HepG2 (cell line): ENCODE measurements around the gene CTCF. TPM values are rescaled to one million over a fixed set of nuclear protein-coding genes. Genes with fewer than 3 reads are reported as not detected.
A peak's percentile ranks its signal among the peaks of the same experiment; 100 is the strongest.

Experiments
- FLYWCH1 ChIP-seq: sonication (generic); formaldehyde crosslinking; IDR thresholded peaks from 2 replicates; pipeline ENCODE4 v1.8.1; 2023; ENCODE audit warnings: mild to moderate bottlenecking, missing genetic modification reagents
- FOXO1 ChIP-seq: sonication (generic); formaldehyde crosslinking; IDR thresholded peaks from 2 replicates; pipeline ENCODE4 v1.4.0; 2020; ENCODE audit warnings: missing genetic modification reagents
- GFI1 ChIP-seq: sonication (generic); formaldehyde crosslinking; IDR thresholded peaks from 2 replicates; pipeline ENCODE4 v1.5.0; 2020; ENCODE audit warnings: missing genetic modification reagents, mild to moderate bottlenecking, borderline replicate concordance
- HOXA5 ChIP-seq: sonication (generic); formaldehyde crosslinking; IDR thresholded peaks from 2 replicates; pipeline ENCODE4 v1.4.0; 2020; ENCODE audit warnings: missing genetic modification reagents
- MEIS2 ChIP-seq: sonication (generic); formaldehyde crosslinking; IDR thresholded peaks from 2 replicates; pipeline ENCODE4 v1.9.0; 2021; ENCODE audit warnings: mild to moderate bottlenecking, missing genetic modification reagents
- MTF2 ChIP-seq: sonication (generic); formaldehyde crosslinking; IDR thresholded peaks from 2 replicates; pipeline ENCODE4 v1.5.0; 2020; ENCODE audit warnings: missing genetic modification reagents, borderline replicate concordance
- POLR2G ChIP-seq: fragments of 200-400 bp; formaldehyde crosslinking; IDR thresholded peaks from 2 replicates; pipeline ENCODE4 v1.6.1; 2018; ENCODE audit warnings: mild to moderate bottlenecking, low read depth, low read length, moderate library complexity
- SNAPC2 ChIP-seq: sonication (generic); formaldehyde crosslinking; IDR thresholded peaks from 2 replicates; pipeline ENCODE4 v1.8.1; 2022; ENCODE audit warnings: mild to moderate bottlenecking, missing genetic modification reagents
- ZFP37 ChIP-seq: sonication (generic); formaldehyde crosslinking; IDR thresholded peaks from 2 replicates; pipeline ENCODE4 v1.4.0; 2020; ENCODE audit warnings: missing genetic modification reagents, borderline replicate concordance
- ZNF331 ChIP-seq: sonication (generic); formaldehyde crosslinking; IDR thresholded peaks from 2 replicates; pipeline ENCODE4 v1.4.0; 2020; ENCODE audit warnings: missing genetic modification reagents
- ZNF792 ChIP-seq: IDR thresholded peaks from 2 replicates; pipeline ENCODE4 v1.6.1; 2016
- polyA plus RNA-seq, 8 experiments: library from polyadenylated mRNA; depleted of rRNA in 3 of 8; stranded (reverse) in 7 of 8; unstranded in 1 of 8; fragments of >200 nt; fragmentation: Illumina TruSeq in 4 of 8; extraction: Trizol in 4 of 8; gene quantifications; 2 replicates each; pipeline versions ENCODE4 v1.2.1 to v1.2.3, GENCODE V29; 2011 to 2016; ENCODE audit warnings: low read depth in 4 of 8, missing spikeins in 1 of 8, mixed read lengths in 1 of 8; ENCODE audit not compliant: insufficient read depth in 1 of 8
- total RNA-seq, 5 experiments: library from RNA; depleted of rRNA; stranded (reverse); fragments of >200 nt; fragmentation: Illumina TruSeq; extraction: Trizol; gene quantifications; 2 replicates each; pipeline ENCODE4 v1.2.3, GENCODE V29; 2016; ENCODE audit warnings: low read depth in 1 of 5
- TF ChIP-seq, protein P1 (sequence below): sonication (generic); formaldehyde crosslinking; IDR thresholded peaks from 2 replicates; pipeline ENCODE4 v1.4.0; 2020; ENCODE audit warnings: mild to moderate bottlenecking, missing genetic modification reagents
- TF ChIP-seq, protein P2 (sequence below): sonication (generic); formaldehyde crosslinking; IDR thresholded peaks from 2 replicates; pipeline ENCODE4 v1.4.0; 2020; ENCODE audit warnings: missing genetic modification reagents, borderline replicate concordance
- TF ChIP-seq, protein P3 (sequence below): IDR thresholded peaks from 2 replicates; pipeline ENCODE4 v1.6.1; 2016; ENCODE audit warnings: missing genetic modification reagents, missing compliant biosample characterization
- TF ChIP-seq, protein P4 (sequence below): sonication (generic); formaldehyde crosslinking; IDR thresholded peaks from 2 replicates; pipeline ENCODE4 v1.4.0; 2020; ENCODE audit warnings: mild to moderate bottlenecking, missing genetic modification reagents, borderline replicate concordance
- TF ChIP-seq, protein P5 (sequence below): sonication (generic); formaldehyde crosslinking; IDR thresholded peaks from 2 replicates; pipeline ENCODE4 v1.4.0; 2020; ENCODE audit warnings: missing genetic modification reagents

CTCF gene
- total and polyA plus RNA-seq, 2 of the 13 experiments (the other 11 are each of a cell fraction or from before 2014, with no cell fraction given) = 19.5 to 37.5 TPM

DNA sequence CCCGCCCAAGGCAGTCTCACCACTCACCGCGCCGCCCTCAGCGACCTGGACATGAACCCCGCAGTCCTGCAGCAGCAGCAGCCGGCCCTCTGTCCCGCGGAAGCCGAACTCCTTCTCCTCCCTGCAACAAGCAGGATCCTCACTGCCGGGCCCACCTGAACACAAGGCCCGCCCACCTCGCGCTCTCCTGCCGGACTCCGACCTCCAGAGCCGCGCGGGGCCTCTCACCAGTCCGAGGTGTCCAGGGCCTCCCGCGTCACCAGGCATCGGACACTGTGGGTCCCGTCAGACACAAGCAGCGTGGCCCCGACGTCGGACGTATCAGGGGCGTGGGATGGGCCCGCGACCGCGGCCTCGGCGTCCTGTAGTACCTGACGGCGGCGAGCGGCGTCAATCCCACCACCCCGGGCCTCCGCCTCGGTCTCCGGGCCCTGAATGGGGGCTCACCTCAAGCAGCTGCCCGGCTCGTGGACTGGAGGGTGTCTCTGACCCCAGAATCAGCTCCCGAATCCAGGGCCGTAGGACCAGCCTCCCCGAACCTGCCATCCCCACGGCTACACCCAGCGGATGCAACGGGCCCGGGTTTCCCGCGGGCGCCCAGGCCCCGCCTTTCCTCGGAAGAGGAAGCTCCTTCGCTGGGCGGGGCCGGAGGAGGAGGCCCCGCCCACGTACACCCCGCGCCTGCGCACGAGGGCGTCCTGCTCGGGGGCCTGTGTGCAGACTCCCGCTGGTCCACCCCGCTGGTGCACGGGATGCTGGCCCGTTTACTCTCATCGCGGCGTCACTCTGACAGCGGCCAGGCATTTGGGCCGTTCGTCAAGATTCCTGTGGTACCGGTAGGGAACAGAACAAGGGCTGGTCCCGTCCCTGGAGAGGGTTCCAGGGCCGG, 97.6 kb downstream of the CTCF start, which contains the start of gene ACD (continued):
- TF ChIP-seq, protein P1, sequence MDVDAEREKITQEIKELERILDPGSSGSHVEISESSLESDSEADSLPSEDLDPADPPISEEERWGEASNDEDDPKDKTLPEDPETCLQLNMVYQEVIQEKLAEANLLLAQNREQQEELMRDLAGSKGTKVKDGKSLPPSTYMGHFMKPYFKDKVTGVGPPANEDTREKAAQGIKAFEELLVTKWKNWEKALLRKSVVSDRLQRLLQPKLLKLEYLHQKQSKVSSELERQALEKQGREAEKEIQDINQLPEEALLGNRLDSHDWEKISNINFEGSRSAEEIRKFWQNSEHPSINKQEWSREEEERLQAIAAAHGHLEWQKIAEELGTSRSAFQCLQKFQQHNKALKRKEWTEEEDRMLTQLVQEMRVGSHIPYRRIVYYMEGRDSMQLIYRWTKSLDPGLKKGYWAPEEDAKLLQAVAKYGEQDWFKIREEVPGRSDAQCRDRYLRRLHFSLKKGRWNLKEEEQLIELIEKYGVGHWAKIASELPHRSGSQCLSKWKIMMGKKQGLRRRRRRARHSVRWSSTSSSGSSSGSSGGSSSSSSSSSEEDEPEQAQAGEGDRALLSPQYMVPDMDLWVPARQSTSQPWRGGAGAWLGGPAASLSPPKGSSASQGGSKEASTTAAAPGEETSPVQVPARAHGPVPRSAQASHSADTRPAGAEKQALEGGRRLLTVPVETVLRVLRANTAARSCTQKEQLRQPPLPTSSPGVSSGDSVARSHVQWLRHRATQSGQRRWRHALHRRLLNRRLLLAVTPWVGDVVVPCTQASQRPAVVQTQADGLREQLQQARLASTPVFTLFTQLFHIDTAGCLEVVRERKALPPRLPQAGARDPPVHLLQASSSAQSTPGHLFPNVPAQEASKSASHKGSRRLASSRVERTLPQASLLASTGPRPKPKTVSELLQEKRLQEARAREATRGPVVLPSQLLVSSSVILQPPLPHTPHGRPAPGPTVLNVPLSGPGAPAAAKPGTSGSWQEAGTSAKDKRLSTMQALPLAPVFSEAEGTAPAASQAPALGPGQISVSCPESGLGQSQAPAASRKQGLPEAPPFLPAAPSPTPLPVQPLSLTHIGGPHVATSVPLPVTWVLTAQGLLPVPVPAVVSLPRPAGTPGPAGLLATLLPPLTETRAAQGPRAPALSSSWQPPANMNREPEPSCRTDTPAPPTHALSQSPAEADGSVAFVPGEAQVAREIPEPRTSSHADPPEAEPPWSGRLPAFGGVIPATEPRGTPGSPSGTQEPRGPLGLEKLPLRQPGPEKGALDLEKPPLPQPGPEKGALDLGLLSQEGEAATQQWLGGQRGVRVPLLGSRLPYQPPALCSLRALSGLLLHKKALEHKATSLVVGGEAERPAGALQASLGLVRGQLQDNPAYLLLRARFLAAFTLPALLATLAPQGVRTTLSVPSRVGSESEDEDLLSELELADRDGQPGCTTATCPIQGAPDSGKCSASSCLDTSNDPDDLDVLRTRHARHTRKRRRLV (CRISPR knock-in tag) = peak; percentile 4; the same call in 1 of the 2 replicates
- TF ChIP-seq GFI1 (peak; percentile 66; the same call in 1 of the 2 replicates), ZFP37 (no peak; the same call in none of the 2 replicates), POLR2G (peak; percentile 87), MTF2 (CRISPR knock-in tag) (0 out of 2 replicates have a peak, but pooled peaks have one; percentile 21), ZNF331 (CRISPR knock-in tag) (no peak; the same call in 1 of the 2 replicates), HOXA5 (CRISPR knock-in tag) (peak; percentile 52), ZNF792 (peak; percentile 71), SNAPC2 (CRISPR knock-in tag) (peak; percentile 30; the same call in 1 of the 2 replicates), FOXO1 (CRISPR knock-in tag) (peak; percentile 68; the same call in 1 of the 2 replicates), FLYWCH1 (no peak), MEIS2 (CRISPR knock-in tag) (peak; percentile 63)
- TF ChIP-seq, protein P2, sequence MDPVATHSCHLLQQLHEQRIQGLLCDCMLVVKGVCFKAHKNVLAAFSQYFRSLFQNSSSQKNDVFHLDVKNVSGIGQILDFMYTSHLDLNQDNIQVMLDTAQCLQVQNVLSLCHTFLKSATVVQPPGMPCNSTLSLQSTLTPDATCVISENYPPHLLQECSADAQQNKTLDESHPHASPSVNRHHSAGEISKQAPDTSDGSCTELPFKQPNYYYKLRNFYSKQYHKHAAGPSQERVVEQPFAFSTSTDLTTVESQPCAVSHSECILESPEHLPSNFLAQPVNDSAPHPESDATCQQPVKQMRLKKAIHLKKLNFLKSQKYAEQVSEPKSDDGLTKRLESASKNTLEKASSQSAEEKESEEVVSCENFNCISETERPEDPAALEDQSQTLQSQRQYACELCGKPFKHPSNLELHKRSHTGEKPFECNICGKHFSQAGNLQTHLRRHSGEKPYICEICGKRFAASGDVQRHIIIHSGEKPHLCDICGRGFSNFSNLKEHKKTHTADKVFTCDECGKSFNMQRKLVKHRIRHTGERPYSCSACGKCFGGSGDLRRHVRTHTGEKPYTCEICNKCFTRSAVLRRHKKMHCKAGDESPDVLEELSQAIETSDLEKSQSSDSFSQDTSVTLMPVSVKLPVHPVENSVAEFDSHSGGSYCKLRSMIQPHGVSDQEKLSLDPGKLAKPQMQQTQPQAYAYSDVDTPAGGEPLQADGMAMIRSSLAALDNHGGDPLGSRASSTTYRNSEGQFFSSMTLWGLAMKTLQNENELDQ = no peak
- TF ChIP-seq, protein P3, sequence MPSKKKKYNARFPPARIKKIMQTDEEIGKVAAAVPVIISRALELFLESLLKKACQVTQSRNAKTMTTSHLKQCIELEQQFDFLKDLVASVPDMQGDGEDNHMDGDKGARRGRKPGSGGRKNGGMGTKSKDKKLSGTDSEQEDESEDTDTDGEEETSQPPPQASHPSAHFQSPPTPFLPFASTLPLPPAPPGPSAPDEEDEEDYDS (CRISPR knock-in tag) = peak; percentile 86
- TF ChIP-seq, protein P4, sequence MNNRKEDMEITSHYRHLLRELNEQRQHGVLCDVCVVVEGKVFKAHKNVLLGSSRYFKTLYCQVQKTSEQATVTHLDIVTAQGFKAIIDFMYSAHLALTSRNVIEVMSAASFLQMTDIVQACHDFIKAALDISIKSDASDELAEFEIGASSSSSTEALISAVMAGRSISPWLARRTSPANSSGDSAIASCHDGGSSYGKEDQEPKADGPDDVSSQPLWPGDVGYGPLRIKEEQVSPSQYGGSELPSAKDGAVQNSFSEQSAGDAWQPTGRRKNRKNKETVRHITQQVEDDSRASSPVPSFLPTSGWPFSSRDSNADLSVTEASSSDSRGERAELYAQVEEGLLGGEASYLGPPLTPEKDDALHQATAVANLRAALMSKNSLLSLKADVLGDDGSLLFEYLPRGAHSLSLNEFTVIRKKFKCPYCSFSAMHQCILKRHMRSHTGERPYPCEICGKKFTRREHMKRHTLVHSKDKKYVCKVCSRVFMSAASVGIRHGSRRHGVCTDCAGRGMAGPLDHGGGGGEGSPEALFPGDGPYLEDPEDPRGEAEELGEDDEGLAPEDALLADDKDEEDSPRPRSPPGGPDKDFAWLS (CRISPR knock-in tag) = peak; percentile 95; the same call in 1 of the 2 replicates
- TF ChIP-seq, protein P5, sequence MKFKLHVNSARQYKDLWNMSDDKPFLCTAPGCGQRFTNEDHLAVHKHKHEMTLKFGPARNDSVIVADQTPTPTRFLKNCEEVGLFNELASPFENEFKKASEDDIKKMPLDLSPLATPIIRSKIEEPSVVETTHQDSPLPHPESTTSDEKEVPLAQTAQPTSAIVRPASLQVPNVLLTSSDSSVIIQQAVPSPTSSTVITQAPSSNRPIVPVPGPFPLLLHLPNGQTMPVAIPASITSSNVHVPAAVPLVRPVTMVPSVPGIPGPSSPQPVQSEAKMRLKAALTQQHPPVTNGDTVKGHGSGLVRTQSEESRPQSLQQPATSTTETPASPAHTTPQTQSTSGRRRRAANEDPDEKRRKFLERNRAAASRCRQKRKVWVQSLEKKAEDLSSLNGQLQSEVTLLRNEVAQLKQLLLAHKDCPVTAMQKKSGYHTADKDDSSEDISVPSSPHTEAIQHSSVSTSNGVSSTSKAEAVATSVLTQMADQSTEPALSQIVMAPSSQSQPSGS (CRISPR knock-in tag) = peak; percentile 26; the same call in 1 of the 2 replicates
